GM12878 (cell line): ENCODE results near the gene UNC45A. TPM values are rescaled to one million over a fixed set of nuclear protein-coding genes. Genes with fewer than 3 reads are reported as not detected.

Experiments
- ATAC-seq: fragments of 200-7000 bp; cut with Tn5 transposase; 3 replicates; pipeline ENCODE4 v1.9.1; 2020; ENCODE audit warnings: mild to moderate bottlenecking, moderate library complexity
- BruUV-seq: library from RNA; stranded (reverse); fragments of 400-500 nt; replicated peaks from 2 replicates; lab custom pipeline; 2021; lab: Mats Ljungman, UMichigan
- CTCF ChIA-PET: fragments of 300-600 bp; sonication (Branson Sonifier 250); formaldehyde crosslinking; extraction: SDS; loops from one replicate; lab custom pipeline; 2021; ENCODE audit warnings: inconsistent platforms; lab: Yijun Ruan, JAX
- POLR2A ChIA-PET: fragments of 350-600 bp; formaldehyde crosslinking; extraction: SDS; loops from one replicate; lab custom pipeline; 2021; ENCODE audit warnings: inconsistent platforms; lab: Charles Lee
- RAD21 ChIA-PET: fragments of 300-600 bp; sonication (Branson Sonifier 250); formaldehyde crosslinking; loops from one replicate; lab custom pipeline; 2023; ENCODE audit warnings: antibody characterized with exemption; ENCODE audit not compliant: unreplicated experiment; lab: Charles Lee
- SMC1A ChIA-PET: fragments of 300-600 bp; sonication (Branson Sonifier 250); formaldehyde crosslinking; loops from one replicate; lab custom pipeline; 2023; ENCODE audit not compliant: unreplicated experiment, uncharacterized antibody; lab: Charles Lee
- DNase-seq: peaks from one replicate; pipeline ENCODE4 v3.0.0-alpha.2; 2011; ENCODE audit warnings: low read depth, low spot score
- FAIRE-seq: peaks from 3 replicates; lab custom pipeline; 2011; peaks lifted over from hg19 to GRCh38; lab: Jason Lieb, UNC
- H2AFZ ChIP-seq: 2 replicates; pipeline ENCODE4 v1.6.0; 2011; ENCODE audit warnings: low read depth, low read length, control low read depth; ENCODE audit not compliant: control insufficient read depth
- H3K27ac ChIP-seq: 2 replicates; pipeline ENCODE4 v1.5.1; 2011; ENCODE audit warnings: control low read depth; ENCODE audit not compliant: control insufficient read depth, insufficient read depth
- H3K27me3 ChIP-seq, 2 experiments: replicated peaks in 1 of 2; 2 replicates each; pipeline versions ENCODE4 v1.6.0 to v1.6.1; 2011; ENCODE audit warnings: low read length in 1 of 2; ENCODE audit not compliant: control insufficient read depth in 2 of 2, insufficient read depth in 2 of 2
- H3K36me3 ChIP-seq, 2 experiments: 2 replicates each; pipeline ENCODE4 v1.5.1; 2011; ENCODE audit warnings: low read length in 1 of 2; ENCODE audit not compliant: control insufficient read depth in 2 of 2, insufficient read depth in 2 of 2
- H3K4me1 ChIP-seq: 2 replicates; pipeline ENCODE4 v1.6.1; 2011; ENCODE audit warnings: mild to moderate bottlenecking, low read length, moderate library complexity, mixed read lengths; ENCODE audit not compliant: control insufficient read depth, insufficient read depth
- H3K4me2 ChIP-seq: 2 replicates; pipeline ENCODE4 v1.6.0; 2011; ENCODE audit warnings: control low read depth; ENCODE audit not compliant: control insufficient read depth, insufficient read depth
- H3K4me3 ChIP-seq: fragments of 200-600 bp; sonication (generic); 2 replicates; pipeline ENCODE4 v1.5.1; 2016
- H3K79me2 ChIP-seq: 2 replicates; pipeline ENCODE4 v1.6.0; 2011; ENCODE audit warnings: low read length; ENCODE audit not compliant: control insufficient read depth, insufficient read depth
- H3K9ac ChIP-seq: 2 replicates; pipeline ENCODE4 v1.8.0; 2011; ENCODE audit warnings: low read length, control low read depth, mixed read lengths; ENCODE audit not compliant: control insufficient read depth, insufficient read depth
- H3K9me3 ChIP-seq: replicated peaks from 3 replicates; pipeline ENCODE4 v1.5.1; 2011; ENCODE audit warnings: mild to moderate bottlenecking, low read length; ENCODE audit not compliant: control insufficient read depth, insufficient read depth
- H4K20me1 ChIP-seq: 2 replicates; pipeline ENCODE4 v1.6.0; 2011; ENCODE audit not compliant: control insufficient read depth, insufficient read depth
- CREM ChIP-seq: IDR thresholded peaks from 2 replicates; pipeline ENCODE4 v1.6.1; 2014; ENCODE audit warnings: antibody characterized with exemption, low read depth
- EED ChIP-seq: sonication (generic); IDR thresholded peaks from 2 replicates; pipeline ENCODE4 v1.6.1; 2016; ENCODE audit warnings: antibody characterized with exemption, low read depth
- MXI1 ChIP-seq: fragments of 150-350 bp; IDR thresholded peaks from 2 replicates; pipeline ENCODE4 v1.6.1; 2011; ENCODE audit warnings: low read depth, mild to moderate bottlenecking, inconsistent platforms, low read length, improper control_type of control experiment
- NFYA ChIP-seq: IDR thresholded peaks from 2 replicates; pipeline ENCODE4 v1.6.1; 2011; ENCODE audit warnings: low read depth, mild to moderate bottlenecking, low read length, improper control_type of control experiment, borderline replicate concordance
- RFX5 ChIP-seq: IDR thresholded peaks from 2 replicates; pipeline ENCODE4 v1.6.1; 2011; ENCODE audit warnings: low read depth, low read length, improper control_type of control experiment
- YY1 ChIP-seq: IDR thresholded peaks from 2 replicates; pipeline ENCODE4 v1.6.1; 2011; ENCODE audit warnings: low read depth, mild to moderate bottlenecking, low read length
- ZNF622 ChIP-seq: fragments of 450-650 bp; IDR thresholded peaks from 2 replicates; pipeline ENCODE4 v1.6.1; 2017; ENCODE audit warnings: mild to moderate bottlenecking, inconsistent platforms
- WGBS: methylation state at CpG from one replicate; pipeline ENCODE4 v1.1.6; 2016; ENCODE audit warnings: low lambda C conversion rate; ENCODE audit not compliant: insufficient replicate concordance, insufficient coverage; ENCODE audit errors: missing lambda C conversion rate; 5-methylcytosine and 5-hydroxymethylcytosine counted together
- in situ Hi-C: fragments of 300-500 bp; cut with MboI; formaldehyde crosslinking; loops from 9 replicates; pipeline ENCODE4 v1.14.3; 2018; ENCODE audit warnings: mixed read lengths
- intact Hi-C: fragments of 100-400 bp; cut with micrococcal nuclease; formaldehyde crosslinking; loops from one replicate; pipeline ENCODE4 v1.14.2; 2022; ENCODE audit not compliant: unreplicated experiment
- polyA plus RNA-seq, 11 experiments: library from polyadenylated mRNA; depleted of rRNA in 4 of 11; unstranded in 6 of 11; stranded (reverse) in 5 of 11; fragments of >200 nt; fragmentation: Nextera tagmentation in 4 of 11; fragmentation: Illumina TruSeq in 1 of 11; extraction: Ambion mirVana in 4 of 11; extraction: Trizol in 1 of 11; gene quantifications; 1 replicate in 1 of 11; 2 replicates in 10 of 11; pipeline versions ENCODE4 v1.2.1 to v1.2.3, GENCODE V29; 2011 to 2016; ENCODE audit warnings: inconsistent platforms in 2 of 11, missing spikeins in 2 of 11, low read depth in 1 of 11
- total RNA-seq, 4 experiments: library from RNA; depleted of rRNA in 3 of 4; stranded (reverse); fragments of >200 nt in 3 of 4; fragmentation: Illumina TruSeq in 1 of 4; extraction: Trizol in 1 of 4; gene quantifications; 2 replicates each; pipeline versions ENCODE4 v1.2.1 to v1.2.3, GENCODE V29; 2013 to 2021
- TF ChIP-seq, protein P1 (sequence below): fragments of 450-650 bp; IDR thresholded peaks from 2 replicates; pipeline ENCODE4 v1.6.1; 2016; ENCODE audit warnings: mild to moderate bottlenecking
- TF ChIP-seq, protein P2 (sequence below): IDR thresholded peaks from 2 replicates; pipeline ENCODE4 v1.6.1; 2012; ENCODE audit warnings: low read length, inconsistent platforms
- TF ChIP-seq, protein P3 (sequence below): IDR thresholded peaks from 2 replicates; pipeline ENCODE4 v1.6.1; 2011; ENCODE audit warnings: borderline replicate concordance, low read depth, mild to moderate bottlenecking, moderate library complexity, low read length; ENCODE audit not compliant: insufficient read depth, poor library complexity, severe bottlenecking

Gene UNC45A
- total and polyA plus RNA-seq, 10 of the 15 experiments (the other 5 are each of a cell fraction or from before 2014, with no cell fraction given): 10.3 to 57.8 (median 40.5) TPM

DNA sequence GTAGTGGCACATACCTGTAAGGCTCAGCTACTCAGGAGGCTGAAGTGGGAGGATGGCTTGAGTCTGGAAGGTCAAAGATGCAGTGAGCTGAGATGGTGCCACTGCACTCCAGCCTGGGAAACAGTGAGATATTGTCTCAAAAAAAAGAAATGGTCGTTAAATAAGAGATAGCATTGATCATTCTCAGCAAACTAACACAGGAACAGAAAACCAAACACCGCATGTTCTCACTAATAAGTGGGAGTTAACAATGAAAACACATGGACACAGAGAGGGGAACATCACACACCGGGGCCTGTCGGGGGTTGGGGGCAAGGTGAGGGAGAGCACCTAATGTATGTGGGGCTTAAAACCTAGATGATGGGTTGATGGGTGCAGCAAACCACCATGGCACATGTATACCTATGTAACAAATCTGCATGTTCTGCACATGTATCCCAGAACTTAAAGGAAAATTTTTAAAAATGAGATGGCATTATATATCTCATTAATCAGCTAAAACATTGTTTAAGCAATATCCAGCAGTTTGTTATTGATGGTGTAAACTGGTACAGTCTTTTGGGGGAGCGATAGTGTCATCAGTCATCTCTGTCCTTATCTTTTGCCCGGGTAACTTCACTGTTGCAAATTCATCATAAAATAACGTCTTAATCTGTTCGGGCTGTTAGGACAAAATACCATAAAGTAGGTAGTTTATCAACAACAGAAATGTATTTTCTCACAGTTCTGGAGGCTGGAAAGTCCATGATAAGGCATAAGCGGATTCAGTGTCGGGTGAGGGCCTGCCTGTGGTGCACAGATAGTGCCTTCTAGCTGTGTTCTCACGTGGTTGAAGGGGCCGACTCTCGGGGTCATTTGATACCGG, 33.7 kb upstream of the UNC45A start:
- 0 out of 3 replicates have a peak, but pooled peaks have one; percentile 5 for ATAC-seq
- RAD21 ChIA-PET: interaction anchor here (1.1 to 9.2 kb wide), 4 partner anchors 15 to 53 kb away, joined by 3 to 193 read pairs (median 20); partner anchors contain the start of genes HDDC3, RCCD1 and UNC45A
- H3K4me1 ChIP-seq: peaks cover 29% of the 10 kb centered on the region
- intact Hi-C loops: loop anchor here (1.0 to 2.0 kb wide), 2 partner anchors 21 to 33 kb away; no protein-coding TSS in a partner anchor
- H3K4me3 ChIP-seq: peak overlapping the region; percentile 67
- H3K79me2 ChIP-seq: peaks cover 18% of the 10 kb centered on the region
- peak overlapping the region; percentile 62 for H3K27ac ChIP-seq
- H3K36me3 ChIP-seq: peaks cover 9 to 15% of the 10 kb centered on the region in 2 experiments; a peak in 3 of 4 replicates
- DNase-seq: no peak
- no peaks in the 10 kb centered on the region for H3K27me3 ChIP-seq
- CTCF ChIA-PET: interaction anchor here (0.7 to 15.1 kb wide), 8 partner anchors 13 to 365 kb away, joined by 3 to 480 read pairs (median 4); partner anchors contain the start of genes HDDC3 and UNC45A
- H2AFZ ChIP-seq: peak overlapping the region; percentile 54
- SMC1A ChIA-PET: interaction anchor here (0.6 to 12.3 kb wide), 7 partner anchors 24 to 186 kb away, joined by 3 to 225 read pairs (median 3); partner anchors contain the start of genes HDDC3 and UNC45A
- H4K20me1 ChIP-seq: no peaks in the 10 kb centered on the region; the same call in 1 of the 2 replicates
- WGBS: 24% methylated on average over 14 of the region's 14 CpGs
- TF ChIP-seq RFX5 (no peak), NFYA (no peak), CREM (no peak), MXI1 (0 out of 2 replicates have a peak, but pooled peaks have one; percentile 3), YY1 (no peak), ZNF622 (no peak), EED (no peak)
- TF ChIP-seq, protein P1, sequence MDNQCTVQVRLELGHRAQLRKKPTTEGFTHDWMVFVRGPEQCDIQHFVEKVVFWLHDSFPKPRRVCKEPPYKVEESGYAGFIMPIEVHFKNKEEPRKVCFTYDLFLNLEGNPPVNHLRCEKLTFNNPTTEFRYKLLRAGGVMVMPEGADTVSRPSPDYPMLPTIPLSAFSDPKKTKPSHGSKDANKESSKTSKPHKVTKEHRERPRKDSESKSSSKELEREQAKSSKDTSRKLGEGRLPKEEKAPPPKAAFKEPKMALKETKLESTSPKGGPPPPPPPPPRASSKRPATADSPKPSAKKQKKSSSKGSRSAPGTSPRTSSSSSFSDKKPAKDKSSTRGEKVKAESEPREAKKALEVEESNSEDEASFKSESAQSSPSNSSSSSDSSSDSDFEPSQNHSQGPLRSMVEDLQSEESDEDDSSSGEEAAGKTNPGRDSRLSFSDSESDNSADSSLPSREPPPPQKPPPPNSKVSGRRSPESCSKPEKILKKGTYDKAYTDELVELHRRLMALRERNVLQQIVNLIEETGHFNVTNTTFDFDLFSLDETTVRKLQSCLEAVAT: peak; percentile 74; the same call in 1 of the 2 replicates
- TF ChIP-seq, protein P2, sequence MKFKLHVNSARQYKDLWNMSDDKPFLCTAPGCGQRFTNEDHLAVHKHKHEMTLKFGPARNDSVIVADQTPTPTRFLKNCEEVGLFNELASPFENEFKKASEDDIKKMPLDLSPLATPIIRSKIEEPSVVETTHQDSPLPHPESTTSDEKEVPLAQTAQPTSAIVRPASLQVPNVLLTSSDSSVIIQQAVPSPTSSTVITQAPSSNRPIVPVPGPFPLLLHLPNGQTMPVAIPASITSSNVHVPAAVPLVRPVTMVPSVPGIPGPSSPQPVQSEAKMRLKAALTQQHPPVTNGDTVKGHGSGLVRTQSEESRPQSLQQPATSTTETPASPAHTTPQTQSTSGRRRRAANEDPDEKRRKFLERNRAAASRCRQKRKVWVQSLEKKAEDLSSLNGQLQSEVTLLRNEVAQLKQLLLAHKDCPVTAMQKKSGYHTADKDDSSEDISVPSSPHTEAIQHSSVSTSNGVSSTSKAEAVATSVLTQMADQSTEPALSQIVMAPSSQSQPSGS: no peak
- TF ChIP-seq, protein P3, sequence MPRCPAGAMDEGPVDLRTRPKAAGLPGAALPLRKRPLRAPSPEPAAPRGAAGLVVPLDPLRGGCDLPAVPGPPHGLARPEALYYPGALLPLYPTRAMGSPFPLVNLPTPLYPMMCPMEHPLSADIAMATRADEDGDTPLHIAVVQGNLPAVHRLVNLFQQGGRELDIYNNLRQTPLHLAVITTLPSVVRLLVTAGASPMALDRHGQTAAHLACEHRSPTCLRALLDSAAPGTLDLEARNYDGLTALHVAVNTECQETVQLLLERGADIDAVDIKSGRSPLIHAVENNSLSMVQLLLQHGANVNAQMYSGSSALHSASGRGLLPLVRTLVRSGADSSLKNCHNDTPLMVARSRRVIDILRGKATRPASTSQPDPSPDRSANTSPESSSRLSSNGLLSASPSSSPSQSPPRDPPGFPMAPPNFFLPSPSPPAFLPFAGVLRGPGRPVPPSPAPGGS: no peak
- TF ChIP-seq, all 136 proteins: peak for 2
- Histone ChIP-seq H3K4me2 (peak overlapping the region; percentile 46), H3K9ac (peak overlapping the region; percentile 54), H3K9me3 (no peaks in the 10 kb centered on the region)
- POLR2A ChIA-PET: interaction anchor here (0.6 to 7.6 kb wide), 6 partner anchors 23 to 245 kb away, joined by 3 to 113 read pairs (median 4); partner anchors contain the start of genes HDDC3 and UNC45A
- no peak for FAIRE-seq
- in situ Hi-C loops: no loop called here
- BruUV-seq: TSS peak; percentile 77
